Spleen (tissue), 11 donors: ENCODE data around the gene PANK4. TPM values are rescaled to one million over a fixed set of nuclear protein-coding genes. Genes with fewer than 3 reads are reported as not detected.

ENCODE experiments used
- DNase-seq: peaks from one replicate; pipeline ENCODE4 v3.0.0-alpha.2; 2020
- H3K27ac ChIP-seq, 8 donors: fragments of 200-600 bp; sonication (generic) in 7 of 8; 1 replicate in 4 of 8; 2 replicates in 4 of 8; pipeline versions ENCODE4 v1.5.0 to v1.8.0; 2016 to 2021; ENCODE audit warnings: inconsistent platforms in 4 of 8, mild to moderate bottlenecking in 4 of 8, moderate library complexity in 1 of 8
- H3K27me3 ChIP-seq, 7 donors: fragments of 200-600 bp; sonication (generic) in 6 of 7; replicated peaks in 1 of 7; 1 replicate in 4 of 7; 2 replicates in 3 of 7; pipeline versions ENCODE4 v1.5.0 to v1.8.0; 2016 to 2021; ENCODE audit warnings: inconsistent platforms in 3 of 7, mild to moderate bottlenecking in 1 of 7
- H3K36me3 ChIP-seq, 6 donors: fragments of 200-600 bp; sonication (generic) in 5 of 6; 1 replicate in 4 of 6; 2 replicates in 2 of 6; pipeline versions ENCODE4 v1.5.0 to v1.8.0; 2016 to 2021; ENCODE audit warnings: inconsistent platforms in 2 of 6
- H3K4me1 ChIP-seq, 6 donors: fragments of 200-600 bp; sonication (generic) in 5 of 6; 1 replicate in 3 of 6; 2 replicates in 3 of 6; pipeline versions ENCODE4 v1.5.0 to v1.8.0; 2016 to 2021; ENCODE audit warnings: inconsistent platforms in 3 of 6
- H3K4me3 ChIP-seq, 8 donors: fragments of 200-600 bp; sonication (generic) in 7 of 8; 1 replicate in 4 of 8; 2 replicates in 4 of 8; pipeline versions ENCODE4 v1.5.0 to v1.8.0; 2016 to 2021; ENCODE audit warnings: inconsistent platforms in 4 of 8, mild to moderate bottlenecking in 4 of 8, moderate library complexity in 2 of 8
- H3K9me3 ChIP-seq, 8 donors: fragments of 200-600 bp; sonication (generic) in 7 of 8; 1 replicate in 4 of 8; 2 replicates in 4 of 8; pipeline versions ENCODE4 v1.5.0 to v1.8.0; 2016 to 2021; ENCODE audit warnings: inconsistent platforms in 4 of 8
- POLR2A ChIP-seq, 3 donors: fragments of 450-650 bp; IDR thresholded peaks; one replicate each; pipeline ENCODE4 v1.5.1; 2017; ENCODE audit warnings: antibody characterized with exemption in 3 of 3, mild to moderate bottlenecking in 1 of 3
- POLR2AphosphoS5 ChIP-seq, 3 donors: sonication (generic); formaldehyde crosslinking; IDR thresholded peaks; one replicate each; pipeline ENCODE4 v1.5.1; 2017; ENCODE audit warnings: antibody characterized with exemption in 3 of 3
- WGBS, 5 donors: extraction: QIAGEN DNeasy Blood & Tissue Kit in 3 of 5; methylation state at CpG; one replicate each; pipeline versions ENCODE4 v1.1.5 to v1.1.7; 2013 to 2018; 5-methylcytosine and 5-hydroxymethylcytosine counted together
- intact Hi-C: fragments of 100-400 bp; cut with DNase I; formaldehyde crosslinking; loops from one replicate; pipeline ENCODE4 v1.15.0; 2023; ENCODE audit warnings: low total_unique reads
- polyA plus RNA-seq, 3 donors: library from polyadenylated mRNA; stranded (reverse); fragments of 200-250 nt; gene quantifications; one replicate each; pipeline ENCODE4 v1.2.1, GENCODE V29; 2013
- total RNA-seq, 7 donors: library from RNA; depleted of rRNA in 3 of 7; stranded (reverse); fragments of >200 nt in 3 of 7; fragmentation: NEBNext Ultra II Directional in 4 of 7; extraction: Animal tissue kit (Norgen Biotek cat#: 25700) in 4 of 7; gene quantifications; one replicate each; pipeline versions ENCODE4 v1.1.0 to v1.2.1, GENCODE V29; 2016 to 2021
- TF ChIP-seq, protein P1 (sequence below), 11 experiments: fragments of 200-600 bp in 7 of 11; fragments of 450-650 bp in 4 of 11; sonication (generic) in 4 of 11; IDR thresholded peaks in 8 of 11; conservative IDR thresholded peaks in 3 of 11; 1 replicate in 7 of 11; 2 replicates in 4 of 11; pipeline versions ENCODE4 v1.4.0 to v1.8.0; 2016 to 2021; ENCODE audit warnings: antibody characterized with exemption in 11 of 11, inconsistent platforms in 4 of 11, mild to moderate bottlenecking in 1 of 11
- donor health status: healthy with polysubstance abuse.
- donor health status: DM: no; HTN: no; CAD: no; lungs with moderate emphysema.
- donor health status: DM: no; HTN: no; CAD: no.
- donor health status: Bipolar disorder and iron deficiency.
- donor health status: healthy.
- donor health status: DM: no; HTN: no; CAD: no.
- donor health status: DM: yes; HTN: yes; CAD: no.

PANK4 gene
- total and polyA plus RNA-seq, 10 donors = 13.8 to 49.5 (median 42.9) TPM

DNA sequence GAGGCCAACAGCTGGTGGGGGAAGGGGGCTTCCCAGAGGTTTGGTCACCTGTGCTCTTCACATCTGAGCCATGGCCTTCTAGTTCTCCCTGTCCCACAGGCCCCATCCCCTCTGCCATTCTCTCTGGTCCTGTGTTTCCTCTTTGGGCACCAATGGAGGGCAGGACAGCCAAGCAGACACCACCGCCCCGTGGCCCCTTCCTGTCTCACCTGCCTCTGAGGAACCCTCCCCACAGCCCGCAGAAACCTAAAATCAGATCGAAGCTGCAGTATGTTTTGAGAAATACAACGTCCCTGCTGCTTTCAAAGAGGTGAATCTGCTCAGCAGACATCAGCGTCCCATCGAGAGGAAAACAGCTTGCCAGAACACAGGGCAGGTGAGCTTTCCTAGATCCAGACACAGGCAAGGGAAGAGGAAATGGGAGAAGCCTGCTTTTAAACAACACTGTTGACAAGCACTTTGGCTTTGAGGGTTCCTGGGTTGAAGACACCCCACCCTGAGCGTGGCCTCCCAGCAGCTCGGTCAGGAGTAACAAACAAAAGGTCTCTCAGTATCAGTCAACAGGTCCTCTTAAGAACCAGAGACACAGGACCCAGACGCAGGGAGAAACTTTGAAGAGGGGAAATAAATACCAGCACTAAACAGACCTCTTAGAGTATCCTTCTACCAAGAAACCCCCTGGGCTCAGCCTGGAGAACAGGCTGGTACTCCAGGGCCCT lies 2.3 kb downstream of the PANK4 start:
- peak overlapping the region in 6 of 8 donors; percentile 7 to 70 (median 34) for H3K27ac ChIP-seq
- peaks cover 36 to 71% (median 57%) of the 10 kb centered on the region in 6 donors for H3K4me1 ChIP-seq
- intact Hi-C loops = no loop called here
- DNase-seq = no peak
- peaks cover 0 to 21% (median 0%) of the 10 kb centered on the region in 7 donors for H3K27me3 ChIP-seq
- H3K4me3 ChIP-seq = peak overlapping the region in 4 of 8 donors; percentile 75 to 99 (median 84)
- TF ChIP-seq POLR2A (IDR thresholded peaks at IDR 0.05) (no peak), POLR2AphosphoS5 (IDR thresholded peaks at IDR 0.05) (peak in 1 of 3 donors; percentile 10)
- TF ChIP-seq, protein P1, sequence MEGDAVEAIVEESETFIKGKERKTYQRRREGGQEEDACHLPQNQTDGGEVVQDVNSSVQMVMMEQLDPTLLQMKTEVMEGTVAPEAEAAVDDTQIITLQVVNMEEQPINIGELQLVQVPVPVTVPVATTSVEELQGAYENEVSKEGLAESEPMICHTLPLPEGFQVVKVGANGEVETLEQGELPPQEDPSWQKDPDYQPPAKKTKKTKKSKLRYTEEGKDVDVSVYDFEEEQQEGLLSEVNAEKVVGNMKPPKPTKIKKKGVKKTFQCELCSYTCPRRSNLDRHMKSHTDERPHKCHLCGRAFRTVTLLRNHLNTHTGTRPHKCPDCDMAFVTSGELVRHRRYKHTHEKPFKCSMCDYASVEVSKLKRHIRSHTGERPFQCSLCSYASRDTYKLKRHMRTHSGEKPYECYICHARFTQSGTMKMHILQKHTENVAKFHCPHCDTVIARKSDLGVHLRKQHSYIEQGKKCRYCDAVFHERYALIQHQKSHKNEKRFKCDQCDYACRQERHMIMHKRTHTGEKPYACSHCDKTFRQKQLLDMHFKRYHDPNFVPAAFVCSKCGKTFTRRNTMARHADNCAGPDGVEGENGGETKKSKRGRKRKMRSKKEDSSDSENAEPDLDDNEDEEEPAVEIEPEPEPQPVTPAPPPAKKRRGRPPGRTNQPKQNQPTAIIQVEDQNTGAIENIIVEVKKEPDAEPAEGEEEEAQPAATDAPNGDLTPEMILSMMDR (IDR thresholded peaks at IDR 0.05 in 8 of 11, conservative IDR thresholded peaks at IDR 0.05 in 3 of 11) = peak in 1 of 11 experiments; percentile 18
- H3K9me3 ChIP-seq = no peaks in the 10 kb centered on the region
- 54 to 66% (median 62%) methylated on average over 10 of the region's 10 CpGs for WGBS, 5 donors
- peaks cover 0 to 36% (median 28%) of the 10 kb centered on the region in 6 donors for H3K36me3 ChIP-seq

DNA sequence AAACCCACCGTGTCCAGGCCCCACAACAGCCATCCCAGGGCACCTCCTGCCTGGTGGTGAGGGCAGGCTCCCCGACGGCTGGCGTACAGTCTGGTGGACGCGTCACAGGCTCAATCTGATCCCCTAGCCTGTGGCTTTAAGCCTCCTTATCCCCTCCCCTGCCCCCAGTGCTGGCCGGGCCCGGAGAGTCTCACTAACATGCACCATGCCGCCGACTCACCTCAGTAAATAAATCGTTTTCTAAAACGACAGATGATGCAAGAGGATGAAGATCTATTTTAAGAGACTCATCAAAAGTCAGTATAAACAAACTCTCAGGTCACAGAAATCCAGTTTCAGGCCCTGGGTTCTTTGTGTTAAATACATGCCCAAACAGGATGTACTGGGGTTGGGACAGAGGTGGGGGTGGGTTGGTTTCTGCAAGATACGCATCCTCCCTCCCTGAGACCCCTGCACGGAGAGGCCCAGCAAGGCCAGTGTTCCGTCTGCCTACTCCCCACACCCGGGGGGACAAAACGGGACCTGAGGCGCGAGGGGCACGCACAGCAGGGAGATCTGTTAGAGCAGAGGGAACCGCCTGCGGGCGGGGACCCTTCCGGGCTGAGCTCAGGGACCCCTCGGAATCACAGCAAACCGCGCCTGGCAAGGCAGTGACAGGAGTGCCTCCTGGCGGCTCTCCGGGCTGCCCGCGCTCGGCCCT lies 3.1 kb downstream of the PANK4 start:
- intact Hi-C loops = no loop called here
- peaks cover 30 to 64% (median 50%) of the 10 kb centered on the region in 6 donors for H3K4me1 ChIP-seq
- H3K27me3 ChIP-seq = peaks cover 0 to 14% (median 0%) of the 10 kb centered on the region in 7 donors
- H3K27ac ChIP-seq = peak overlapping the region in 3 of 8 donors; percentile 54 to 70 (median 56)
- peak overlapping the region in 3 of 8 donors; percentile 5 to 99 (median 21) for H3K4me3 ChIP-seq
- no peak for DNase-seq
- WGBS, 5 donors = 58 to 73% (median 62%) methylated on average over 29 to 32 of the region's 32 CpGs
- H3K9me3 ChIP-seq = no peaks in the 10 kb centered on the region
- TF ChIP-seq, protein P1 (IDR thresholded peaks at IDR 0.05 in 8 of 11, conservative IDR thresholded peaks at IDR 0.05 in 3 of 11) = peak in 1 of 11 experiments; percentile 11
- TF ChIP-seq POLR2AphosphoS5 (IDR thresholded peaks at IDR 0.05) (no peak), POLR2A (IDR thresholded peaks at IDR 0.05) (no peak)
- peaks cover 0 to 43% (median 36%) of the 10 kb centered on the region in 6 donors for H3K36me3 ChIP-seq

DNA sequence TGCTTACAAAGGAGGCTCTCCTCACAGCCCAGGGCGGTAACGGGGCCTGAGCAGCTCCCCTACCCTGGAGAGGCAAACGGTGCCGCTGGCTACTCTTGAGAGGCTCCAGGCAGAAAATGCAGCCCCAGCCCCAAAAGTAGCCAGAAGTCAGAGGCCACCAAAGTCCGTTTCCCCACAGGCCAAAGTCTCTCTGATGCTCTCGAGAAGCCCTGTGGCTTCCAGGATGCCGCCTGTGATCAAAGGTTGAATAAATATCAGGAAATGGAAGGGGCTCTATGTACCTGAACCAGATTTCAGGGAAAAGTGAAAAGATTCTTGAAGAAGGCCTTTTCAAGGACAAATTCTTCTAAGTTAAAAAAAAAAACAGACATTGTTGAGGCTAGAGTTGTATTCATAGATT lies 4.2 kb downstream of the PANK4 start:
- Histone ChIP-seq H3K4me1 (peaks cover 29 to 53% (median 42%) of the 10 kb centered on the region in 6 donors), H3K9me3 (no peaks in the 10 kb centered on the region), H3K36me3 (peaks cover 0 to 54% (median 47%) of the 10 kb centered on the region in 6 donors), H3K27me3 (peaks cover 0 to 3% (median 0%) of the 10 kb centered on the region in 7 donors), H3K27ac (no peak overlapping the region), H3K4me3 (no peak overlapping the region)
- intact Hi-C loops = no loop called here
- WGBS, 5 donors = 87 to 91% (median 89%) methylated on average over 7 of the region's 7 CpGs
- DNase-seq = no peak
- TF ChIP-seq POLR2A (IDR thresholded peaks at IDR 0.05) = no peak
- TF ChIP-seq, protein P1 (IDR thresholded peaks at IDR 0.05 in 8 of 11, conservative IDR thresholded peaks at IDR 0.05 in 3 of 11) = no peak
- TF ChIP-seq POLR2AphosphoS5 (IDR thresholded peaks at IDR 0.05) = no peak

DNA sequence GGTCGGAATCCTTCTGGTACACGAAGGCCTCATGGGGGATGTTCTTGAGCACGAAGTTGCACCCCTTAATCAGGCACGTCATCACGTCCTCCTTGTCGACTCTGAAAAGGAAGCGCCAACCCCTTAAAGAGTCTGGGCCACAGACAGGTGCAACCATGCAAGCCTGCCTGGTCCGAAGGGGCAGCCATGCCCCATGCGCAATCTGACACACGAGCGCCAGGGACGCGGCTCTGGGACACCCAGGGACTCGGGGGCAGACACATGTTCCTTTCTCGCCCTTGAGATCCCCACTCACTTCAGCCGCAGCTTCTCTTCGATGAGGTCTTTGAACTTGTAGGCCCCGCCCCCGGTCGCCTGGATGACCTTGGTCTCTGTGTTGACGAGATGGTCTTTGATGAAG lies 5.6 kb downstream of the PANK4 start:
- intact Hi-C loops = no loop called here
- no peaks in the 10 kb centered on the region for H3K27me3 ChIP-seq
- no peaks in the 10 kb centered on the region for H3K9me3 ChIP-seq
- peaks cover 0 to 68% (median 61%) of the 10 kb centered on the region in 6 donors for H3K36me3 ChIP-seq
- TF ChIP-seq POLR2A (IDR thresholded peaks at IDR 0.05) = no peak
- peak in 1 of 3 donors; percentile 19 for TF ChIP-seq POLR2AphosphoS5 (IDR thresholded peaks at IDR 0.05)
- no peak overlapping the region for H3K4me3 ChIP-seq
- no peak overlapping the region for H3K27ac ChIP-seq
- DNase-seq = no peak
- H3K4me1 ChIP-seq = peaks cover 23 to 42% (median 32%) of the 10 kb centered on the region in 6 donors
- WGBS, 5 donors = 83 to 96% (median 91%) methylated on average over 20 to 21 of the region's 21 CpGs
